ENCODE measurements around the gene XRRA1.

The XRRA1 gene

GRCh38 chr11:74923125-74923524 is 25.8 kb downstream of the XRRA1 start:
- DNase-seq (ENCODE audit: low spot score), result no peak
- in situ Hi-C loops (cut with MboI; ENCODE audit: low sequenced_read_pairs, unreplicated experiment), result no loop called here
- TF ChIP-seq CTCF (IDR thresholded peaks at IDR 0.05; ENCODE audit: borderline replicate concordance, control extremely low read depth, extremely low read depth, insufficient read depth, missing control alignments), result no peak

- in situ Hi-C loops (cut with MboI; ENCODE audit: low sequenced_read_pairs, unreplicated experiment), result no loop called here
- no peak for DNase-seq (ENCODE audit: low spot score)
- TF ChIP-seq CTCF (IDR thresholded peaks at IDR 0.05; ENCODE audit: borderline replicate concordance, control extremely low read depth, extremely low read depth, insufficient read depth, missing control alignments), result no peak
These were observed 39.1 kb downstream of the XRRA1 start for GRCh38 chr11:74909812-74910211.

GRCh38 chr11:74909385-74909784 is 39.5 kb downstream of the XRRA1 start:
- peak; percentile 42 for DNase-seq (ENCODE audit: low spot score)
- no peak for TF ChIP-seq CTCF (IDR thresholded peaks at IDR 0.05; ENCODE audit: borderline replicate concordance, control extremely low read depth, extremely low read depth, insufficient read depth, missing control alignments)
- in situ Hi-C loops (cut with MboI; ENCODE audit: low sequenced_read_pairs, unreplicated experiment), result no loop called here

- in situ Hi-C loops (cut with MboI; ENCODE audit: low sequenced_read_pairs, unreplicated experiment), result no loop called here
These were observed 43.6 kb downstream of the XRRA1 start for GRCh38 chr11:74905326-74905725.

GRCh38 chr11:74902342-74902741 is 46.5 kb downstream of the XRRA1 start:
- DNase-seq (ENCODE audit: low spot score), result no peak
- in situ Hi-C loops (cut with MboI; ENCODE audit: low sequenced_read_pairs, unreplicated experiment), result no loop called here
- no peak for TF ChIP-seq CTCF (IDR thresholded peaks at IDR 0.05; ENCODE audit: borderline replicate concordance, control extremely low read depth, extremely low read depth, insufficient read depth, missing control alignments)

More at GRCh38 chr11:74905326-74905725, 43.6 kb downstream of the XRRA1 start:
- TF ChIP-seq CTCF (IDR thresholded peaks at IDR 0.05; ENCODE audit: borderline replicate concordance, control extremely low read depth, extremely low read depth, insufficient read depth, missing control alignments), result no peak
- DNase-seq (ENCODE audit: low spot score), result no peak

GRCh38 chr11:74896311-74896710 is 52.6 kb downstream of the XRRA1 start:
- DNase-seq (ENCODE audit: low spot score), result no peak
- TF ChIP-seq CTCF (IDR thresholded peaks at IDR 0.05; ENCODE audit: borderline replicate concordance, control extremely low read depth, extremely low read depth, insufficient read depth, missing control alignments), result no peak
- in situ Hi-C loops (cut with MboI; ENCODE audit: low sequenced_read_pairs, unreplicated experiment), result no loop called here
